Hematopoietic multipotent progenitor cell treated with erythropoietin and hydrocortisone succinate and interleukin-3 and kit ligand, for 15 days (in vitro differentiated cells): ENCODE measurements around the gene IL1RAPL1.
"Not testable (repeated sequence)": the region's sequence is repeated elsewhere in the genome, so short reads cannot be mapped to it uniquely, and the experiment has no call there.

Experiments used
- DNase-seq: peaks from one replicate; pipeline ENCODE4 v3.0.0-alpha.2; 2015; ENCODE audit warnings: low spot score

IL1RAPL1 gene

GRCh38 chrX:29275928-29276327 is 688.7 kb downstream of the IL1RAPL1 start:
- DNase-seq = no peak

- DNase-seq = no peak
These were observed 694.0 kb downstream of the IL1RAPL1 start for GRCh38 chrX:29281078-29281742.

- no peak for DNase-seq
These were observed 698.4 kb downstream of the IL1RAPL1 start for GRCh38 chrX:29285664-29286063.

- no peak for DNase-seq
These were observed 708.9 kb downstream of the IL1RAPL1 start for GRCh38 chrX:29295987-29296680.

GRCh38 chrX:29297171-29297800 is 710.0 kb downstream of the IL1RAPL1 start:
- no peak for DNase-seq

- DNase-seq = no peak
These were observed 712.4 kb downstream of the IL1RAPL1 start for GRCh38 chrX:29299684-29300083.

- DNase-seq = no peak
These were observed 721.5 kb downstream of the IL1RAPL1 start for GRCh38 chrX:29308726-29309125.

GRCh38 chrX:29315931-29316330 is 728.7 kb downstream of the IL1RAPL1 start:
- DNase-seq = no peak

- DNase-seq = no peak
These were observed 730.8 kb downstream of the IL1RAPL1 start for GRCh38 chrX:29318012-29318411.

- DNase-seq = not testable (repeated sequence)
These were observed 745.2 kb downstream of the IL1RAPL1 start for GRCh38 chrX:29332429-29332828.

- DNase-seq = not testable (repeated sequence)
These were observed 745.8 kb downstream of the IL1RAPL1 start for GRCh38 chrX:29333091-29333490.

- DNase-seq = no peak
These were observed 761.0 kb downstream of the IL1RAPL1 start for GRCh38 chrX:29348288-29348687.

- DNase-seq = no peak
These were observed 772.0 kb downstream of the IL1RAPL1 start for GRCh38 chrX:29359276-29359675.

GRCh38 chrX:29374765-29375164 is 787.5 kb downstream of the IL1RAPL1 start:
- DNase-seq = not testable (repeated sequence)

GRCh38 chrX:29376584-29376983 is 789.3 kb downstream of the IL1RAPL1 start:
- DNase-seq = no peak

- DNase-seq = no peak
These were observed 795.6 kb downstream of the IL1RAPL1 start for GRCh38 chrX:29382811-29383210.

- DNase-seq = no peak
These were observed 801.3 kb downstream of the IL1RAPL1 start for GRCh38 chrX:29388509-29388908.

- DNase-seq = no peak
These were observed 810.3 kb downstream of the IL1RAPL1 start for GRCh38 chrX:29397506-29397905.

GRCh38 chrX:29407357-29407756 is 820.1 kb downstream of the IL1RAPL1 start:
- no peak for DNase-seq

GRCh38 chrX:29419774-29420553 is 832.7 kb downstream of the IL1RAPL1 start:
- DNase-seq = no peak

- no peak for DNase-seq
These were observed 834.8 kb downstream of the IL1RAPL1 start for GRCh38 chrX:29422034-29422433.

GRCh38 chrX:29431895-29432294 is 844.6 kb downstream of the IL1RAPL1 start:
- no peak for DNase-seq
